Measurements from ENCODE around the gene SRRT.

DNA sequence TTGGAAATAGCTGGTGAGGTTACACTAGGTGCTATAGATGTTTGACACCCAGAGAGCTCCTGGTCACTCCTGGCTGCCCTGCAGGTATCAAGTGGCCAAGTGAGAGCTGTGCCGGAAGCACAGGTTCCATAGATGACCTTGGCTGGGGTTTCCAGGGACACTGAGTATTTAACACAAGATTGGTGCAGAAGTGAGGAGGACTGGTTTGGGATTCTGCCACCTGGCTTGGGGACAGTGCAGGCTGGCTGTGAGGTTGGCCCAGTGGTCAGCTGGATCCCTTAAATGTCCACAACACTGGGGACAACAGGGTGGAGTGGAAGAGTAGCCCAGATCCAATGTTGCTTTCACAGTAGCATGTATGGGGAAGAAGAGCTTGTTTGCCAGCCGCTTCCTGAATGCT is 26.1 kb downstream of the SRRT start:
- TF ChIP-seq, protein P1, sequence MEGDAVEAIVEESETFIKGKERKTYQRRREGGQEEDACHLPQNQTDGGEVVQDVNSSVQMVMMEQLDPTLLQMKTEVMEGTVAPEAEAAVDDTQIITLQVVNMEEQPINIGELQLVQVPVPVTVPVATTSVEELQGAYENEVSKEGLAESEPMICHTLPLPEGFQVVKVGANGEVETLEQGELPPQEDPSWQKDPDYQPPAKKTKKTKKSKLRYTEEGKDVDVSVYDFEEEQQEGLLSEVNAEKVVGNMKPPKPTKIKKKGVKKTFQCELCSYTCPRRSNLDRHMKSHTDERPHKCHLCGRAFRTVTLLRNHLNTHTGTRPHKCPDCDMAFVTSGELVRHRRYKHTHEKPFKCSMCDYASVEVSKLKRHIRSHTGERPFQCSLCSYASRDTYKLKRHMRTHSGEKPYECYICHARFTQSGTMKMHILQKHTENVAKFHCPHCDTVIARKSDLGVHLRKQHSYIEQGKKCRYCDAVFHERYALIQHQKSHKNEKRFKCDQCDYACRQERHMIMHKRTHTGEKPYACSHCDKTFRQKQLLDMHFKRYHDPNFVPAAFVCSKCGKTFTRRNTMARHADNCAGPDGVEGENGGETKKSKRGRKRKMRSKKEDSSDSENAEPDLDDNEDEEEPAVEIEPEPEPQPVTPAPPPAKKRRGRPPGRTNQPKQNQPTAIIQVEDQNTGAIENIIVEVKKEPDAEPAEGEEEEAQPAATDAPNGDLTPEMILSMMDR (IDR thresholded peaks at IDR 0.05; ENCODE audit: insufficient read depth, low read length): no peak
- TF ChIP-seq POLR2AphosphoS5 (IDR thresholded peaks at IDR 0.05; ENCODE audit: low read depth): no peak
- no peak for TF ChIP-seq SPI1 (IDR thresholded peaks at IDR 0.05; ENCODE audit: borderline replicate concordance, low read depth)
- TF ChIP-seq GABPA (IDR thresholded peaks at IDR 0.05; ENCODE audit: low read depth): no peak
